DND-41 (cell line): ENCODE data around the gene MDH1B.

Source experiments
- CTCF ChIP-seq: IDR thresholded peaks from 2 replicates; pipeline ENCODE4 v1.5.1; 2012; ENCODE audit warnings: borderline replicate concordance, low read length, moderate library complexity, mild to moderate bottlenecking; ENCODE audit not compliant: poor library complexity, severe bottlenecking; ENCODE audit errors: extremely low read depth
- EZH2 ChIP-seq: IDR thresholded peaks from 3 replicates; pipeline ENCODE4 v1.6.1; 2012; ENCODE audit warnings: borderline replicate concordance, low read depth, mild to moderate bottlenecking, moderate library complexity, low read length, inconsistent platforms; ENCODE audit not compliant: severe bottlenecking

GRCh38 chr2:206784559-206785353, 19.6 kb upstream of the MDH1B start:
- TF ChIP-seq CTCF: no peak
- TF ChIP-seq EZH2: no peak
